RWPE2 (cell line): ENCODE measurements around the gene TRPT1.
A peak's percentile ranks its signal among the peaks of the same experiment; 100 is the strongest.

Experiments used
- ATAC-seq: fragments of 200-7000 bp; cut with Tn5 transposase; 3 replicates; pipeline ENCODE4 v1.9.1; 2021; ENCODE audit warnings: low read depth
- DNase-seq: peaks from one replicate; pipeline ENCODE4 v3.0.0-alpha.2; 2020; ENCODE audit warnings: low spot score
- H3K27ac ChIP-seq: fragments of 450-650 bp; 2 replicates; pipeline ENCODE4 v1.5.1; 2017; ENCODE audit warnings: mild to moderate bottlenecking; ENCODE audit not compliant: poor library complexity, severe bottlenecking
- H3K27me3 ChIP-seq: fragments of 250-450 bp; sonication (Bioruptor Pico); 2 replicates; pipeline ENCODE4 v1.5.1; 2021; ENCODE audit warnings: mild to moderate bottlenecking, moderate library complexity; ENCODE audit not compliant: insufficient read depth, poor library complexity, severe bottlenecking
- H3K36me3 ChIP-seq: fragments of 250-450 bp; sonication (Bioruptor Pico); 2 replicates; pipeline ENCODE4 v1.5.1; 2020; ENCODE audit warnings: low read depth, mild to moderate bottlenecking, moderate library complexity
- H3K4me1 ChIP-seq: fragments of 250-450 bp; sonication (Bioruptor Pico); 2 replicates; pipeline ENCODE4 v1.5.1; 2021; ENCODE audit warnings: mild to moderate bottlenecking, moderate library complexity; ENCODE audit not compliant: insufficient read depth, poor library complexity, severe bottlenecking
- H3K4me3 ChIP-seq: fragments of 250-450 bp; sonication (Bioruptor Pico); 2 replicates; pipeline ENCODE4 v1.5.1; 2021; ENCODE audit warnings: mild to moderate bottlenecking, moderate library complexity; ENCODE audit not compliant: severe bottlenecking
- H3K9me3 ChIP-seq: fragments of 250-450 bp; sonication (Bioruptor Pico); 2 replicates; pipeline ENCODE4 v1.5.1; 2021; ENCODE audit warnings: mild to moderate bottlenecking, moderate library complexity; ENCODE audit not compliant: severe bottlenecking
- CTCF ChIP-seq: fragments of 450-650 bp; IDR thresholded peaks from one replicate; pipeline ENCODE4 v1.5.1; 2017; ENCODE audit warnings: mild to moderate bottlenecking, moderate library complexity; ENCODE audit not compliant: poor library complexity, severe bottlenecking

TRPT1 gene

DNA sequence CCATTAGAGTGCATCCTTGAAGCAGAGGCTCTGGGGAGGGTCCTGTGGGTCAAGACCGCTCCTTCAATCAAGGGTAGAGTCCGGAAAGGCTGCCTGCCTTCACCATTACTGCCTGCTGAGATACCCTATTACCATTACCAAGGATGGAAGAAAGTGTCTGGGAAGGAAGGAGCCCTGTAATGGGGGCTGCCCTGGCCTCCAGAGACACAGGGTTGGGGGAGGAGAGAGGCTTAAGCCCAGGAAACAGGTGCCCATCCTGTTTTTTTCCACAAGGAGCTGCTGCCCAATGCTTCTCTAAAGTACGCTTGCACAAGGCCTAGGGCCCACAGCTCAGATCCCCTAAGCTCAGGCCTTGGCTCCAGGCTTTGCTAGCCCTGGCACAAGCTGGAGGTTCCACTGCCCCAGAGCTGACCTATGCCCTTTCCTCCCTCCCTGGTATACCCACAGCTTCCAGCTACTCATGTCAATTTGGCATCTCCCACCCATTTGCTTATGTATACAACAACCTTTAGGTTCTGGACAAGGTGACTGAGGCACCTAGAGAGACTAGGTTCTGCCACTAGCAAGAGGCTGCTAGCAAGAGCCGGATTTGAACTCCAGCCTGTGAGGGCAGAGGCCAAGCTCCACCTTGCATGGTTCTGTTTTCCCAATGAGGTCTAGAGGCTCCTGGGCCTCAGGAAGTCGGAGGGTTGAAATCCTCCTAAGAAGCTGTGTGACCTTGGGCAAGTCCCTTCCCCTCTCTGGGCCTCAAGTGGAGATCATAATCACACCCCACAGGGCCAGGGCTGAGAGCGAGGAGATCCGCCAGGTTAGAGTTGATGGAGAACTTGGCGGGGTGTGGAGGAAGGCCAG, 23.8 kb upstream of the TRPT1 start:
- no peak for TF ChIP-seq CTCF
- peaks cover 20% of the 10 kb centered on the region for H3K36me3 ChIP-seq
- no peak for DNase-seq
- ATAC-seq: no peak
- no peaks in the 10 kb centered on the region for H3K27me3 ChIP-seq
- H3K4me1 ChIP-seq: peaks cover 8% of the 10 kb centered on the region
- H3K4me3 ChIP-seq: no peak overlapping the region
- H3K27ac ChIP-seq: no peak overlapping the region
- no peaks in the 10 kb centered on the region for H3K9me3 ChIP-seq

DNA sequence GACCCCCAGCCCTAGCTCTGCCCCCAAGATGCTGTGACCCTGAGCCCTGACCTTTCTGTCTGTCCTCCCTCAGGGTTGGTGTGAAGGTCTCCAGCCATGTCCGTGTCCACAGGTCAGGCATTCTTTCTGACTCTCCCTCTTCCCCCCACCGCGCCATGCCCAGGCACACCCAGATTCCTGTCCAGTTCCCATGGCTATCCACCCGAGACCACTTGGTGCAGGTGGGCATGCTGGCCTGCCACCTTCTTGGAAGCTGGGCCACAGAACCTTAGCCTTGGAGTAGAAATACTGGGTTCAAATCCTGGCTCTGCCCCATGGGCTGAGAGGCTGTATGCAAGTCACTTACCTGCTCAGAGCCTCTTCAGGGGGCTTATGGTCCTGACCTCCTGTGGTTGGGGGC, 23.1 kb upstream of the TRPT1 start:
- H3K36me3 ChIP-seq: peaks cover 19% of the 10 kb centered on the region
- no peak overlapping the region for H3K27ac ChIP-seq
- H3K9me3 ChIP-seq: no peaks in the 10 kb centered on the region
- no peak for TF ChIP-seq CTCF
- H3K4me1 ChIP-seq: peaks cover 8% of the 10 kb centered on the region
- no peak for ATAC-seq
- DNase-seq: no peak
- H3K27me3 ChIP-seq: no peaks in the 10 kb centered on the region
- H3K4me3 ChIP-seq: no peak overlapping the region

GRCh38 chr11:64248578-64248977, 22.6 kb upstream of the TRPT1 start:
- H3K27me3 ChIP-seq: no peaks in the 10 kb centered on the region
- H3K4me3 ChIP-seq: no peak overlapping the region
- peak overlapping the region; percentile 98 for H3K27ac ChIP-seq
- ATAC-seq (no peak), DNase-seq (no peak)
- no peaks in the 10 kb centered on the region for H3K9me3 ChIP-seq
- peaks cover 8% of the 10 kb centered on the region for H3K4me1 ChIP-seq
- no peak for TF ChIP-seq CTCF
- peaks cover 22% of the 10 kb centered on the region for H3K36me3 ChIP-seq

DNA sequence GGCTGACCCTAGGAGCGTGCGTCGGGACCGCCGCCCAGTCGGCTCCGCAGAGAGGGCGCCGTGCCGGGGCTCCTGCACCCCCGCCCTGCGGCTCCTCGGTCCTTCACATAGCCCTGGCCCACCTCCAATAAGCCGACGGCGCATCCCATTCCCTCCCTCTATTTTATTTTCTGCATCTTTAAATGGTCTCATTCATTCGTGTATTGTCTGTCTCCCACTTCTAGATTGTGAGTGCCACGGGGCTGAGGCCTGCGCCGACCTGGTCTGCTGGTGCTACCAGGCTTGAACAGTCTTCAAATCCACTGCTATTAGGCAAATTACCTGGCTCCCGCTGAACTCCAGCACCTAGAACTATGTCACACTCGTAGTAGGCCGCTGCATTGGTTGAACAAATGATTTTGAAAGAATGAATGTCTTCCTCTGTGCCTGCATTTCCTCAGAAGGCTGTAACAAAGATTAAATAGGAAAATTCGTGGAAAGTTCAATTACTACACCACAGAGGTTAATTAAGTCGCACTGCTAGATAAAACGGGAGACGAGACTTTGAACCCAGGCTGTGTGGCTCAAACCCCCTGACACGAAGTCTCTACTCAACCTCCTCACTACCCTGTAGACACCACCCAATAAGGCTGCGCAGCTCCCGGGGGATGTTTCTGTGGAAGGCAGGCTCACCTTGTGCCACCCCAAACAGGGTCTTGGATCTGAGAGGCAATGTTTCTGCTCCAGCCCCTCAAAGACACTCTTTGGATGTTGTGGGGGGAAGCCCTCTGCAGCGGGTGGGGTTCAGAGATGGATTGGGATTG, 21.9 kb upstream of the TRPT1 start:
- TF ChIP-seq CTCF: no peak
- H3K27me3 ChIP-seq: no peaks in the 10 kb centered on the region
- peaks cover 4% of the 10 kb centered on the region for H3K4me1 ChIP-seq
- H3K27ac ChIP-seq: peak overlapping the region; percentile 98
- DNase-seq: no peak
- no peaks in the 10 kb centered on the region for H3K9me3 ChIP-seq
- peak overlapping the region; percentile 76 for H3K4me3 ChIP-seq
- ATAC-seq: no peak
- peaks cover 24% of the 10 kb centered on the region for H3K36me3 ChIP-seq
